Measurements from ENCODE around the gene SPHK2. TPM values are rescaled to one million over a fixed set of nuclear protein-coding genes. Genes with fewer than 3 reads are reported as not detected.
"Not testable (repeated sequence)": the region's sequence is repeated elsewhere in the genome, so short reads cannot be mapped to it uniquely, and the experiment has no call there.

SPHK2 gene
- polyA plus RNA-seq, 3 donors = 8.5 to 9.4 (median 9.1) TPM

DNA sequence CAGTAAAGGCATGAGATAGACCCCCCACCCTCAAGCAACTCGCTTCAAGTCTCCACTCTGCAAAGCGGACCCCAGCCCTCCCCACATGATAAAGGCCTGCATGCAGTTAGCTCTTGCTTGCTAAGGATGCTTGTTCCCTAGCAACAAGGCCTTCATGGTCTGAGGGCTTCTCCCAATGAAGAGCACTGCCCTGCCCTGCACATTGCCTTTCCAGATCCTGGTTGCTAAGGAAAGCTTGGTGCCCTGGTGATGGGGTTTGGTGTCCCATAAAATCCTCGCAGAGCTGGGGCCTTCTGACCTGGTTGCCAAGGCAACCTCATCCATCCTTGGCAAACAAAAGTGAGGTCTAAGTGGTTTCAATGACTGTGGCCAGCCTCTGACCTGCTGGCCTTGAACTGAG lies 11.9 kb downstream of the SPHK2 start:
- DNase-seq = no peak
- Histone ChIP-seq H3K79me2 (ENCODE audit: insufficient read depth, low read length) (peaks cover 30% of the 10 kb centered on the region), H3K9ac (ENCODE audit: insufficient read depth, low read length, poor library complexity, severe bottlenecking) (peak overlapping the region; percentile 25), H3K4me3 (replicated peaks in 1 of 3; ENCODE audit: low read depth in 2 of 3, low read length in 3 of 3) (peak overlapping the region in 1 of 3 experiments; percentile 59), H3K27me3 (ENCODE audit: control insufficient read depth in 2 of 2, insufficient read depth in 2 of 2, low read length in 2 of 2) (no peaks in the 10 kb centered on the region), H3K27ac (ENCODE audit: low read depth in 1 of 2, low read length in 2 of 2) (peak overlapping the region; percentile 52 to 62), H3K4me1 (ENCODE audit: control insufficient read depth in 1 of 2, insufficient read depth in 2 of 2, low read length in 2 of 2) (peaks cover 69 to 84% of the 10 kb centered on the region in 2 donors), H4K20me1 (ENCODE audit: insufficient read depth, low read length) (peaks cover 35% of the 10 kb centered on the region), H3K4me2 (replicated peaks; ENCODE audit: extremely low read depth, low read length, poor library complexity, severe bottlenecking) (peak overlapping the region; percentile 69), H2AFZ (ENCODE audit: insufficient read depth, low read depth, low read length, poor library complexity, severe bottlenecking) (no peak overlapping the region), H3K9me3 (replicated peaks in 1 of 2; ENCODE audit: control insufficient read depth in 1 of 2, insufficient read depth in 1 of 2, low read length in 2 of 2) (no peaks in the 10 kb centered on the region), H3K36me3 (replicated peaks in 1 of 2; ENCODE audit: control insufficient read depth in 1 of 2, insufficient read depth in 2 of 2, low read length in 2 of 2) (peaks cover 22 to 44% of the 10 kb centered on the region in 2 donors)
- H3K9me3 Mint-ChIP-seq = peaks cover 0 to 3% (median 0%) of the 10 kb centered on the region in 7 donors
- TF ChIP-seq, protein P1, sequence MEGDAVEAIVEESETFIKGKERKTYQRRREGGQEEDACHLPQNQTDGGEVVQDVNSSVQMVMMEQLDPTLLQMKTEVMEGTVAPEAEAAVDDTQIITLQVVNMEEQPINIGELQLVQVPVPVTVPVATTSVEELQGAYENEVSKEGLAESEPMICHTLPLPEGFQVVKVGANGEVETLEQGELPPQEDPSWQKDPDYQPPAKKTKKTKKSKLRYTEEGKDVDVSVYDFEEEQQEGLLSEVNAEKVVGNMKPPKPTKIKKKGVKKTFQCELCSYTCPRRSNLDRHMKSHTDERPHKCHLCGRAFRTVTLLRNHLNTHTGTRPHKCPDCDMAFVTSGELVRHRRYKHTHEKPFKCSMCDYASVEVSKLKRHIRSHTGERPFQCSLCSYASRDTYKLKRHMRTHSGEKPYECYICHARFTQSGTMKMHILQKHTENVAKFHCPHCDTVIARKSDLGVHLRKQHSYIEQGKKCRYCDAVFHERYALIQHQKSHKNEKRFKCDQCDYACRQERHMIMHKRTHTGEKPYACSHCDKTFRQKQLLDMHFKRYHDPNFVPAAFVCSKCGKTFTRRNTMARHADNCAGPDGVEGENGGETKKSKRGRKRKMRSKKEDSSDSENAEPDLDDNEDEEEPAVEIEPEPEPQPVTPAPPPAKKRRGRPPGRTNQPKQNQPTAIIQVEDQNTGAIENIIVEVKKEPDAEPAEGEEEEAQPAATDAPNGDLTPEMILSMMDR (IDR thresholded peaks at IDR 0.05) = no peak
- intact Hi-C loops (cut with micrococcal nuclease) = loop anchor here in 1 of 2 donors (10.0 kb wide), 2 partner anchors 306 to 334 kb away; partner anchors contain the start of genes EMP3 and FTL
- WGBS (ENCODE audit: insufficient coverage) = 100% methylated on average over 1 of the region's 3 CpGs
- peaks cover 60% of the 10 kb centered on the region for H3K4me1 Mint-ChIP-seq
- H3K27me3 Mint-ChIP-seq (ENCODE audit: low read depth in 3 of 3) = no peaks in the 10 kb centered on the region
- H3K27ac Mint-ChIP-seq = peak overlapping the region in 3 of 7 donors; percentile 8 to 77 (median 23)
- H3K4me3 Mint-ChIP-seq = peak overlapping the region in 1 of 2 donors; percentile 37
- peaks cover 25 to 41% of the 10 kb centered on the region in 2 donors for H3K36me3 Mint-ChIP-seq

DNA sequence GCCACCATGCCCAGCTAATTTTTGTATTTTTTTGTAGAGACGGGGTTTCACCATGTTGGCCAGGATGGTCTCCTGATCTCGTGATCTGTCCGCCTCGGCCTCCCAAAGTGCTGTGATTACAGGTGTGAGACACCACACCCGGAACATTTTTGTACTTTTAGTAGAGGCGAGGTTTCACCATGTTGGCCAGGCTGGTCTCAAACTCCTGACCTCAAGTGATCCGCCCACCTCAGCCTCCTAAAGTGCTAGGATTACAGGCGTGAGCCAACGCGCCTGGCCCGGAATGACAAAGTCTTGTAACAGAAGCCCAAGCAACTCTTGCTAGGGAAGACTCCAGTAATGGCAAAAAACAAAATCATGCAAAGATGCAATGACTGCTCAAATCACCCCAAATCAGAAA lies 13.0 kb downstream of the SPHK2 start:
- H3K4me3 ChIP-seq (replicated peaks in 1 of 3; ENCODE audit: low read depth in 2 of 3, low read length in 3 of 3); H3K9me3 Mint-ChIP-seq; H3K27me3 Mint-ChIP-seq (ENCODE audit: low read depth in 3 of 3); H3K27me3 ChIP-seq (ENCODE audit: control insufficient read depth in 2 of 2, insufficient read depth in 2 of 2, low read length in 2 of 2); H2AFZ ChIP-seq (ENCODE audit: insufficient read depth, low read depth, low read length, poor library complexity, severe bottlenecking); H3K4me2 ChIP-seq (replicated peaks; ENCODE audit: extremely low read depth, low read length, poor library complexity, severe bottlenecking); H3K9me3 ChIP-seq (replicated peaks in 1 of 2; ENCODE audit: control insufficient read depth in 1 of 2, insufficient read depth in 1 of 2, low read length in 2 of 2); H3K9ac ChIP-seq (ENCODE audit: insufficient read depth, low read length, poor library complexity, severe bottlenecking); DNase-seq; H3K4me3 Mint-ChIP-seq: not testable (repeated sequence)
- Mint-ChIP-seq H3K4me1 (peaks cover 57% of the 10 kb centered on the region), H3K36me3 (peaks cover 21 to 36% of the 10 kb centered on the region in 2 donors), H3K27ac (peak overlapping the region in 3 of 7 donors; percentile 1 to 88 (median 85))
- H3K79me2 ChIP-seq (ENCODE audit: insufficient read depth, low read length) = peaks cover 37% of the 10 kb centered on the region
- peaks cover 74 to 94% of the 10 kb centered on the region in 2 donors for H3K4me1 ChIP-seq (ENCODE audit: control insufficient read depth in 1 of 2, insufficient read depth in 2 of 2, low read length in 2 of 2)
- peaks cover 21 to 39% of the 10 kb centered on the region in 2 donors for H3K36me3 ChIP-seq (replicated peaks in 1 of 2; ENCODE audit: control insufficient read depth in 1 of 2, insufficient read depth in 2 of 2, low read length in 2 of 2)
- peak overlapping the region in 1 of 2 donors; percentile 96 for H3K27ac ChIP-seq (ENCODE audit: low read depth in 1 of 2, low read length in 2 of 2)
- intact Hi-C loops (cut with micrococcal nuclease) = loop anchor here in 1 of 2 donors (10.0 kb wide), 2 partner anchors 307 to 333 kb away; partner anchors contain the start of genes EMP3 and FTL
- WGBS (ENCODE audit: insufficient coverage) = 89% methylated on average over 9 of the region's 11 CpGs
- H4K20me1 ChIP-seq (ENCODE audit: insufficient read depth, low read length) = peaks cover 35% of the 10 kb centered on the region
